PC-9 (cell line): Measurements from ENCODE around the gene DOCK1.

Experiments
- CTCF ChIP-seq: fragments of 200-600 bp; sonication (generic); conservative IDR thresholded peaks from 2 replicates; pipeline ENCODE4 v1.6.1; 2017; ENCODE audit warnings: mixed run types, antibody characterized with exemption, mild to moderate bottlenecking, moderate library complexity
- EZH2 ChIP-seq: fragments of 200-600 bp; sonication (generic); IDR thresholded peaks from 2 replicates; pipeline ENCODE4 v1.8.0; 2017; ENCODE audit warnings: antibody characterized with exemption, low read depth

DNA sequence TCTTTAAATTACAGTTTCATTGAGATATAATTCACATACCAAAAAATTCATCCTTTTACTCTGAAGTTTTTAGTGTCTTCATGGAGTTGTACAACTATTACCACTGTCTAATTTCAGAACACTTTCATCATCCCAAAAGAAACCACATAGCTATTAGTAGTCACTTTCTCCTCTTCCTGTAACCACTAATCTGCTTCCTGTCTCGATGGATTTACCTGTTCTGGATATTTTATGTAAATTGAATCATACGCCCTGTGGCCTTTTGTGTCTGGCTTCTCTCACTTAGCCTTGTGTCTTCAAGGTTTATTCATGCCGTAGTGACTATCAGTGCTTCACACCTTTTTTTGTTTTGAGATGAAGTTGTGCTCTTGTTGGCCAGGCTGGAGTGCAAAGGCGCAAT is 135.5 kb downstream of the DOCK1 start:
- TF ChIP-seq CTCF (no peak), EZH2 (no peak)
